Lower leg skin (tissue), 4 donors: ENCODE measurements around the gene PHRF1. TPM values are rescaled to one million over a fixed set of nuclear protein-coding genes. Genes with fewer than 3 reads are reported as not detected.

ENCODE experiments used
- DNase-seq, 2 donors: peaks; one replicate each; pipeline ENCODE4 v3.0.0-alpha.2; 2019; ENCODE audit warnings: low spot score in 2 of 2
- H3K4me3 ChIP-seq: fragments of 200-600 bp; sonication (generic); 2 replicates; pipeline ENCODE4 v1.5.1; 2017; ENCODE audit warnings: mild to moderate bottlenecking, low read depth; ENCODE audit not compliant: poor library complexity, severe bottlenecking
- CTCF ChIP-seq, 3 donors: fragments of 450-650 bp; IDR thresholded peaks; one replicate each; pipeline ENCODE4 v1.5.1; 2016; ENCODE audit warnings: antibody characterized with exemption in 3 of 3, mild to moderate bottlenecking in 3 of 3, moderate library complexity in 2 of 3
- POLR2A ChIP-seq, 2 donors: fragments of 450-650 bp; IDR thresholded peaks; one replicate each; pipeline ENCODE4 v1.6.1; 2016 to 2017; ENCODE audit warnings: antibody characterized with exemption in 2 of 2, mild to moderate bottlenecking in 1 of 2, moderate library complexity in 1 of 2
- WGBS, 2 donors: methylation state at CpG; one replicate each; pipeline ENCODE4 v1.1.5; 2018; 5-methylcytosine and 5-hydroxymethylcytosine counted together
- intact Hi-C: fragments of 100-400 bp; cut with DNase I; formaldehyde crosslinking; loops from one replicate; pipeline ENCODE4 v1.15.0; 2023; ENCODE audit warnings: low total_unique reads
- total RNA-seq, 4 donors: library from RNA; depleted of rRNA; stranded (reverse); fragments of >200 nt; gene quantifications; one replicate each; pipeline ENCODE4 v1.1.0, GENCODE V29; 2016

The PHRF1 gene
- total RNA-seq, 4 donors from 2014 or later = 30.0 to 55.2 (median 31.5) TPM

GRCh38 chr11:587978-588380, 11.7 kb downstream of the PHRF1 start:
- no peak overlapping the region for H3K4me3 ChIP-seq
- WGBS, 2 donors = 78 to 80% methylated on average over 6 of the region's 6 CpGs
- intact Hi-C loops = no loop called here
- TF ChIP-seq POLR2A (IDR thresholded peaks at IDR 0.05) = no peak
- TF ChIP-seq CTCF (IDR thresholded peaks at IDR 0.05) = no peak
- DNase-seq = no peak

- H3K4me3 ChIP-seq = no peak overlapping the region
- intact Hi-C loops = no loop called here
- 90 to 92% methylated on average over 25 to 26 of the region's 26 CpGs for WGBS, 2 donors
- no peak for DNase-seq
- no peak for TF ChIP-seq POLR2A (IDR thresholded peaks at IDR 0.05)
- TF ChIP-seq CTCF (IDR thresholded peaks at IDR 0.05) = no peak
Measured at GRCh38 chr11:589798-590197, 13.5 kb downstream of the PHRF1 start.

- intact Hi-C loops = no loop called here
- TF ChIP-seq CTCF (IDR thresholded peaks at IDR 0.05) = no peak
- TF ChIP-seq POLR2A (IDR thresholded peaks at IDR 0.05) = no peak
- no peak for DNase-seq
- WGBS, 2 donors = 80 to 81% methylated on average over 11 of the region's 11 CpGs
- no peak overlapping the region for H3K4me3 ChIP-seq
Measured at GRCh38 chr11:590997-591396, 14.7 kb downstream of the PHRF1 start.

- TF ChIP-seq CTCF (IDR thresholded peaks at IDR 0.05) = no peak
- no peak for TF ChIP-seq POLR2A (IDR thresholded peaks at IDR 0.05)
- DNase-seq = no peak
- H3K4me3 ChIP-seq = no peak overlapping the region
- intact Hi-C loops = no loop called here
- WGBS, 2 donors = 94 to 95% methylated on average over 22 of the region's 22 CpGs
Measured at GRCh38 chr11:592501-592900, 16.2 kb downstream of the PHRF1 start.

GRCh38 chr11:592918-593317, 16.6 kb downstream of the PHRF1 start:
- TF ChIP-seq POLR2A (IDR thresholded peaks at IDR 0.05) = no peak
- no peak for DNase-seq
- intact Hi-C loops = no loop called here
- no peak overlapping the region for H3K4me3 ChIP-seq
- WGBS, 2 donors = 89 to 95% methylated on average over 10 of the region's 10 CpGs

GRCh38 chr11:593347-593746, 17.1 kb downstream of the PHRF1 start:
- 94% methylated on average over 21 of the region's 21 CpGs for WGBS, 2 donors

More at GRCh38 chr11:593347-593746, 17.1 kb downstream of the PHRF1 start:
- TF ChIP-seq POLR2A (IDR thresholded peaks at IDR 0.05) = no peak
- no peak for TF ChIP-seq CTCF (IDR thresholded peaks at IDR 0.05)
- intact Hi-C loops = no loop called here
- H3K4me3 ChIP-seq = no peak overlapping the region
- DNase-seq = no peak
